Stimulated activated CD8-positive, alpha-beta memory T cell treated with anti-CD3 and anti-CD28 coated beads, Interleukin-4, amount 100 ng/mL, for 4 hours (primary cell): ENCODE data around the gene TEX35.

Experiments used
- DNase-seq, 2 donors: peaks; one replicate each; pipeline ENCODE4 v3.0.0-alpha.2; 2020; ENCODE audit warnings: low read depth in 2 of 2, low spot score in 1 of 2

TEX35 gene

GRCh38 chr1:178512566-178513277, at the start of gene TEX35:
Gene TEX35, plus strand, starts transcription at chr1:178513109. Its CDS starts 80 bp downstream, at chr1:178513189.
- DNase-seq = no peak

DNA sequence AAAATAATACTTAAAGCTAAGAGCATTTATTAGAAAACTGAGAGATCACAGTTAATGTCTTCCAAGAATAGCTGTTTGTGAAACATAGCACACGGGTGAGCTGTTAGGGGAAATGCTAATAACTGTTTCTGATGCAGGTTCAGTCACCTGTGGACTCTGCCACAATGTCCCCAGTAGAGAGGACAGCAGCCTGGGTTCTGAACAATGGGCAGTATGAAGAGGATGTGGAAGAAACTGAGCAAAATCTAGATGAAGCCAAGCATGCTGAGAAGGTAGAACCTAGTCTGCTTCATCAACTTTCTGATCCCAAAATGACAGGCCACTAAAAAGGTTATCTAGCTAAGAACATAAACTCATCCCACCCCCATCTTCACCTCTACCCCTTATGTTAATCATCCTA, 48.8 kb upstream of the TEX35 start:
- no peak for DNase-seq

GRCh38 chr1:178464566-178464965, 48.3 kb upstream of the TEX35 start:
- DNase-seq = no peak

DNA sequence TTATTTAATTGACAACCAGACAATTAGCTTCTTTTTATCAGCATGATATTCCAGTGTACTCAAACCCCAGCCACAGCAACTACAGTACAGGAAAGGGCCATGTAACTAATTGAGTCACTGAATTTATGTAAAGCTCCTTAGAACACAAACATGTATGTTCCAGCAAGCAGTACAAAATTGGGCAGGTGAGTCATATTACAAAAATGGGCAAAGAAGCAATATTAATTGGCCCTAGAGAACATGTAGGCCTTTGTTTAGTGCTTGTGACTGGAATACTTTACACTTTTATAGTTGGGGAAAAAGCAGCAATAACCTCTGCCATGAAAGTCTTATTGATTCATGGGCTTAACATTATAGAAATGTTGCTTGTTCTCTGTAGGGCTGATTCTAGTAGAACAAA, 47.9 kb upstream of the TEX35 start:
- DNase-seq = no peak

DNA sequence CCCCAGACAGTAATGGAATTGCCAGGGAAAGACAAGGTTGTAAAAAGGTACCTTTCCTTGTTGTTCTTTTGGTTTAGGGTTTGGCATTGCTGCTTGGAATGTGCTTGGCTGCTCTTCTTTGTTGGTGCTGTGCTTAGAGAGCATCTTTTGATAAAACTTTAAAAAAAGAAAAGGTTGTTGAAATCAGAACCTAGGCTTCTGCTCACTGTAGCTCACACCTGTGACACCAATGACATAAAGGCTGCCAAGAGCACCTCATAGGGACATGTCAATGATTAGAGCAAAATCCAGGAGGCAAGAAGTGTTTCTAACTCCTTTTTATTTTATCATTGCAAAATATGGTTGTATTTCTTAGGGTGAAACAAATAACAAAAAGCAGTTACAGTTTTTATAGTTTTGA, 45.1 kb upstream of the TEX35 start:
- DNase-seq = no peak

DNA sequence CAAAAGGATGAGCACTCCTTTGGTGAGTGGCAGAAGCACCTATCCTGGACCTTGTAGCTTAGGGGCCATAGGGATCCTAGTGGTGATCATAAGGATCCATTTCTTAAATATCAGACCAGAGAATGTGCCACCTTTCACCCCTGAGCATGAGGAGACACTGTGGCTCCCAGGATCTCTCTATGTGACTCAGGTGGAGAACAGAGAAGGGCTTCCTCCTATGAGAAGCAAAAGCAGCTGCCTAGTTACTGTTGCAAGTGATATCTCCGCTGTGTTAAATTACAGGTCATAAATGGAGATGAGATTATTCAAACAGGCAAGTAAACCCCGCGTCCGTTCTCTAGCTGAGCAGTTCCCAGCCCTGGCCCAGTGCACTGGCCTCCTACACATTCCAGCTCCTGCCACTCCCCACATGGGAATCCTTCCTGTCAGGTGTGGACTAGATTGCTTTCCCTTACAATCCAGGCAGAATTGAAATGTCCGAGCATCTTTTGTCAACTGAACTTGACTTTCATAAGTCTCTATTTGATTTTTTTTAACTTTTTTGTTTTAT, 42.4 kb upstream of the TEX35 start:
- DNase-seq = no peak

GRCh38 chr1:178472531-178472930, 40.4 kb upstream of the TEX35 start:
- no peak for DNase-seq

GRCh38 chr1:178477373-178477772, 35.5 kb upstream of the TEX35 start:
- DNase-seq = no peak

GRCh38 chr1:178477841-178478240, 35.1 kb upstream of the TEX35 start:
- no peak for DNase-seq

DNA sequence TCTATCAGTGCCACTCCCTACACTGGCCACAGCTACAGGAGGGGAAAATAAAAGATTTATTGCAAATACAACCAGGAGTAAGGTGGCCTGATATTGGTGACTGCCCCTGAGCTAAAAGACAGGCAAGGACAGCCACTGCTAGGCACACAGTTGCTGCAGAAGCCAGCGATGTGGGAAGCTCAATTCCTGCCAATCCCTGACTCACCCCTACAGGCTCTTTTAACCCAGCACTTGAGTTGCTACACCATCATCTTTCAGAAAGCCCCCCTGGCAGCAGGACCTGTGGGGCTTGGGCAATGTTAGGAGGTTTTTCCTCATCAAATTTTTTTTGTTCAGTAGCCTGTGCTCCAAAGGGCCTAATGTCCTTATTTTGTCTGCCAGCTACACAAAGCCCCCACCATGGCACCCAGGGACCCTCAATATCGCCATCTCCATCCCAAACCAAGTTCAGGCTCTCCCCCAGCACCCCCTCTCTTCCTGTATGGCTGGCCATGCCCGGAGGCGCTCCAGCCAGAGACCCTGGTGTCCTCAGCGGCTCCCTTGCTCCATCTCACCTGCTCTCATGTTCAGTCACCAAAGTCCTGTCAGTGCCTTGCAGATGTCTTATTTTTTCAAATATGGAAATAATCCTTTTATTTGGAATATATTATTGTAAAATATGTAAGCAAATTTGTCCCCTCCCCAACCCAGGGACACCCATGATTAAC, 29.5 kb upstream of the TEX35 start:
- DNase-seq = no peak

DNA sequence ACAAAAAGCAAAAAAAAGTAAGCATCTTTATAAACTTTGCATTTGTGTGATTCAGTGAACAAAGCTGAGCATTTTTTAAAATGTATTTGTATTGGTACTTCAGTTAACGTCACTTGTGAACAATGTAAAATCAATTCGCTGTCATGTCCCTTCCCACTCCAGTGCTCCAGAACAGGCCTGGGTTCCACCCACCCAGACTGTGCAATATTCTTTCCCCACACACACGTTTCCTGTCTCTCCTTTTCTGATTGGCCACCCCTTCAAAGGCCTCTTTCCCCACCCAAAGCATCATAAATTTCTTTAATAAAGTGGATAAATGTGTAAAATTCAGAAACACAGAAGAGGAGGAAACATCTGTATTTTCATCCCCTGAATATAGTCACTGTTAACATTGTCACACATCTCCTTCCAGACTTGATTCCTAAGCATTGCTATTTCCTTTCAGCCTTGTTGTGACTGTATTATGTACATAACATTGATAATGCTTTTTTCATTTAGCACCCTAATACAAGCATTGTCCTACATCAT, 28.1 kb upstream of the TEX35 start:
- no peak for DNase-seq

GRCh38 chr1:178485541-178485981, 27.3 kb upstream of the TEX35 start:
- no peak for DNase-seq

DNA sequence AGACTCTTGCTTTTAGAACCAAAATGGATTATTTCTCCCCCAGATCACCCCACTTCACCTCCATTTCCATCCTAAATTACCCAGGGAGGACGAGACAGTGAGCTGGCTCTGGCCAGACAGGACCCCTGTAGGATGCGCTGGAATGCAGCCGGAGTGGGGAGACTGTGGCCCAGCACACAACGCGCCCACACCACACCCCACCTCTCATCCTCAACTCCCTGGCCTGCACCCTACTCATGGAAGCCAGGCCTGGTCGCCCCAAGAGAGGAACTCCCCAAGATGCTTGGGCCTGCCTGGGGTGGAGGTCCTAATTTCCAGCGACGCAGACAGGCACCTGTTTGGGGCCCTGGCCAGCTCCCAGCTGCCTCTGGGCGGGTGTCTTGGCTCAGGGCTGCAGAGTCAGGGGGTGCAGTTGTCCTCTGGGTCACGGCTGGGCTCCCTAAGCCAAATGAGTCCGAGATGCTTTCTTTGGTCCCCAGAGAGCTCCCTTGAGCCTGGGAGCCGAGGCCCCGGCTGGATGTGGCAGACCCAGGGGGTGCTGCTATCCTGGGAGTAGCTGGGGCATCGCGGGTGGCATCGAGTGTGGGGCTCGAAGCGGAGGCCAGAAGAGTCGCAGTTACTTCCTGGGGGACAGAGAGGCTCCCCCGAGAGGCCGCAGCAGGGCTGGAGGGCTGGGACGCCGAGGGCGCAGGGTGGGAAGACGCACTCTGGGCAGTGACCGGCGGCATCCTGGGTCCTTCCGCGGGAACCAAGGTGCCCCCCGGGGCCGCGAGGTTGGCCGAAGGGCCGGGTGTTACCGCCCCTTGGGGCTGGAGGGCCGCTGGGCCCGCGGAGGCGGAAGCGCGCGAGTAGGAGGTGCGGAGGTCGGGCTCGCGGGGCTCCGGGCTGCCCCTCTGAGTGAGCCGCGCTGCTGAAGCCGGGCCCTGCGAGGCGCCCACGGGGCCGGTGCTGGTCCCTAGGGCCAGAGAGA, 26.5 kb upstream of the TEX35 start:
- no peak for DNase-seq

GRCh38 chr1:178487070-178487615, 25.8 kb upstream of the TEX35 start:
- DNase-seq = no peak

- no peak for DNase-seq
These were observed 24.5 kb upstream of the TEX35 start for GRCh38 chr1:178488393-178488792.

GRCh38 chr1:178489399-178489798, 23.5 kb upstream of the TEX35 start:
- DNase-seq = no peak

DNA sequence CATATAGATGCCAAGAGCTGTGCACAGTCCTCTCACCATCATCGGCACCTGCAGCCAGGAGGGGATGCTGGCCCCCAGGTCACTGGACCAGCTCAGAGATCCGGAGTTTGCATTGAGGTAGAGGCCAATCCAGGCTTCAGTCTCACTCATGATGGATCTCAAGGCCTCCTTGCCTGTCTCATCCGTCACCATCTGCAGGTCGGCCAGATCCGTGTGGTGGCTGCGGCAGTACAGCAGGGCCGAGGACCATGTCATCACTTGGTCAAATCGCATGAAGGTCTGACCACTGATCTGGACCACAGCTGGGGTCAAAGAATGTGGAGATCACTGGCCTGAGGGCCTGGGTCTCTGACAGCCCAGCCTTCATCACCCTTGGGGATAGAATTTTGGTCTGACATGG, 22.8 kb upstream of the TEX35 start:
- DNase-seq = no peak

- no peak for DNase-seq
These were observed 21.9 kb upstream of the TEX35 start for GRCh38 chr1:178490967-178491366.

GRCh38 chr1:178491721-178492120, 21.2 kb upstream of the TEX35 start:
- no peak for DNase-seq

- DNase-seq = no peak
These were observed 20.6 kb upstream of the TEX35 start for GRCh38 chr1:178492341-178492740.

- DNase-seq = no peak
These were observed 19.6 kb upstream of the TEX35 start for GRCh38 chr1:178493301-178493741.
